HG03039 (cell line): ENCODE results near the gene NOG.
A peak's percentile ranks its signal among the peaks of the same experiment; 100 is the strongest.

Experiments
- ATAC-seq: cut with Tn5 transposase; IDR thresholded peaks from one replicate; pipeline ENCODE4 v1.9.1; 2021; ENCODE audit warnings: mild to moderate bottlenecking, moderate library complexity; ENCODE audit not compliant: unreplicated experiment

The NOG gene

DNA sequence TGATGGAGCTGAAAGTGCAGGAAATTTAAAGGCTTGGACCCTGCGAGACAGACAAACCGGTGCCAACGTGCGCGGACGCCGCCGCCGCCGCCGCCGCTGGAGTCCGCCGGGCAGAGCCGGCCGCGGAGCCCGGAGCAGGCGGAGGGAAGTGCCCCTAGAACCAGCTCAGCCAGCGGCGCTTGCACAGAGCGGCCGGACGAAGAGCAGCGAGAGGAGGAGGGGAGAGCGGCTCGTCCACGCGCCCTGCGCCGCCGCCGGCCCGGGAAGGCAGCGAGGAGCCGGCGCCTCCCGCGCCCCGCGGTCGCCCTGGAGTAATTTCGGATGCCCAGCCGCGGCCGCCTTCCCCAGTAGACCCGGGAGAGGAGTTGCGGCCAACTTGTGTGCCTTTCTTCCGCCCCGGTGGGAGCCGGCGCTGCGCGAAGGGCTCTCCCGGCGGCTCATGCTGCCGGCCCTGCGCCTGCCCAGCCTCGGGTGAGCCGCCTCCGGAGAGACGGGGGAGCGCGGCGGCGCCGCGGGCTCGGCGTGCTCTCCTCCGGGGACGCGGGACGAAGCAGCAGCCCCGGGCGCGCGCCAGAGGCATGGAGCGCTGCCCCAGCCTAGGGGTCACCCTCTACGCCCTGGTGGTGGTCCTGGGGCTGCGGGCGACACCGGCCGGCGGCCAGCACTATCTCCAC lies at the start of gene NOG:
Gene NOG, plus strand, starts transcription at position 54 of the 674 bp plus-strand sequence. Its CDS starts 525 bp downstream, at position 579.
- no peak for ATAC-seq

DNA sequence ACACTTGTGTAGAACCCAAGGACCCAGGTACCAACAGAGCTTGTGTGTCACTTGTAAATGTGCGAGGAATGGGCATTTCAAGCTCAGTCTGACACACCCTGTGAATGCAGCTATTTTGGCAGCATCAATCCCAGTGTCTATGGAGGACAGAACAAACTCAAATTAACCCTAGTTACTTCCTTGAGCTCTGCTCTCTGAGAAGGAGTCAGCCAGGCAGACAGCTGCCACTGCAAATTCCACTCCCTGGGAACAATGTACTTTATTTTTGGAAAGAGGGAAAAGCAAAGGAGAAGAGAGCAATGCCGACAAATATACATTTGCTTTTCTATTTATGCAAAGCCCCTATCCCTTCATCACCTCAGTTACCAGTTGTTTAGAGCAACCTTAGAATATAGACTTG lies 48.4 kb upstream of the NOG start:
- no peak for ATAC-seq

DNA sequence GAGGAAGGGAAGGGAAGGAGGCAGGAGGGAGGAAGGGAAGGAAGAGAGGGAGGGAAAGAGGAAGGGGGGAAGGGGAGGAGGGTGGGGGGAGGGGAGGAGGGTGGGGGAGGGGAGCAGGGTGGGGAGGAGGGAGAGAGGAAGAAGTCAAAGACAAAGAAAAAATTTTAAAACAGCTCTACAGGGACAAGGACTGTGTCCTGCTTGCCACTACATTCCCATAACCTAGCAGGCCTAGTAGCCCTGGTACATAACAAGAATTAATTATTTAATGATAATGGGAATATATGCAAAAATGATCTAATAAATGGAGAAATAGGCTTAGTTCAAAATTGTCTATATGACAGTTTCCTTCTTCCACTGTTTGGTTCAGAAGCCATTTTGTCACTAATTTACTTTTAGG lies 47.6 kb upstream of the NOG start:
- no peak for ATAC-seq

DNA sequence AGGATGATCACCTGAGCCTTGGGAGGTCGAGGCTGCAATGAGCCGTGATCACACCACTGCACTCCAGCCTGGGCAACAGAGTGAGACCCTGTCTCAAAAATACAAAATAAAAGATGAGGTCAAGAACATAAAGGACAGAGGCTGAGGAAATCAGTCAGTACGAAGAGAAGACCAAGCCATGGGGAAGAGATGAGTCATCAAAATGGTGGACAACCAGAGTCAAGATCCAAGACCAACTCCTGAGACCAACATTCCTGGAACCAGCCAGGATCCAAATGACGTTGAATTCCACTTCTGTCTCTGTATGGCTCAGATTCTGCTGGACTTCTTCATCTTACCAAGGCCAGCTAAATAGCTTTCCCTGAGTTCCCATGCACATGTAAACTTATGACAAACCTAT lies 44.8 kb upstream of the NOG start:
- ATAC-seq: no peak

DNA sequence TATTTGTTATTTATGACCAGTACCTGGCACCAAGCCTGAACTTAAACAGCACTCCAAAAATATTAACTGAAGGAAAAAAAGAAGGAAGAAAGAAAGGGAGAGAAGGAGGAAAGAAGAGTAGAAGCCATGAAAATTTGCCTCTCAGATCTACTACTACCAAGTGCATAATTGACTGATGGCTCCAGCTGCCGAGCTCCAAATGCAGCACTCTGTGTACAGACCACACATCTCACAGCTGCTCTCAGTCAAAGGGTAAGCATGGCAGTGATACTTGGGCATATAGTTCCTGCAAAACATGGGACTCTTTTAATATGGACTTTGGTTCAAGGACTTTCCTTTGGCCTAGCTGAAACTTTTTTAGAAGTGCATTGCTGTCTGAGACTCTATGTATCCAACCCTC lies 44.0 kb upstream of the NOG start:
- no peak for ATAC-seq

DNA sequence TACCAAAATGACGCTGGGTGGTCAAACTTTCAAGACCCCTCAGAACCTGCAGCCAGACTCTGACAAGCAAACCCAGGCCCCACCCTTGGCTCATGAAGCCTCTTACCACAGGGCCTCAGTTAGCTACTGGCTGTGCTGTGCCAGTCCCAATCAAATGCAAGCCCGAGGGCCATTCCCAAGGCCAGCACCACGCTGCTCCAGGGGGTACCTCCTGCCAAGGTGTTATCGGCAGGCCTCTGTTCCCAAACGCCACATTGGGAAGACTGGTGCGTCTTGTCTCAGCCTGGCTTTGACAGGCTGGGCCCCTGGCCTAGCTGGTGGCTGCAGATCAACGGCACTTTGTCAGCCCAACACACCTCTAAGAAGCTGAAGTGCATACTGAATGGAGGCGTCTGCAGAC lies 35.8 kb upstream of the NOG start:
- ATAC-seq: no peak

DNA sequence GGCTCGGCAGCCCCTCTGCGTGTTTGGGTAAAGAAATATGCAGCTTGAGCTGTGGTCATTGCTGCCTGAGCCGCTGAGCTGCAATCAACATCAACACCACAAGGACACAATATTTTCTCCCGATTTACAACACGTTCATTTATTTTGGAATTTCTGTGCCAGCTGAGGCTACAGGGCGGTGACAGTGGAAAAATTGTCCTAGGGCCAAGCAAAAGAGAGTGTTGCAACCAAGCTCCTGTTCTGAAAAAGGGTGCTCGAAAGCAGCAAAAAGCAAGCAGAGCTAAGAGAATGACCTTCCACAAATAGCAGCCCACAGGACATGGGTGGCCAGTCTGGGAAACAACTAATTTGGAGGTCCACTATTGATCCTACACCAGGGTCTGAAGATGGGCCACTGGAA lies 35.4 kb upstream of the NOG start:
- no peak for ATAC-seq

DNA sequence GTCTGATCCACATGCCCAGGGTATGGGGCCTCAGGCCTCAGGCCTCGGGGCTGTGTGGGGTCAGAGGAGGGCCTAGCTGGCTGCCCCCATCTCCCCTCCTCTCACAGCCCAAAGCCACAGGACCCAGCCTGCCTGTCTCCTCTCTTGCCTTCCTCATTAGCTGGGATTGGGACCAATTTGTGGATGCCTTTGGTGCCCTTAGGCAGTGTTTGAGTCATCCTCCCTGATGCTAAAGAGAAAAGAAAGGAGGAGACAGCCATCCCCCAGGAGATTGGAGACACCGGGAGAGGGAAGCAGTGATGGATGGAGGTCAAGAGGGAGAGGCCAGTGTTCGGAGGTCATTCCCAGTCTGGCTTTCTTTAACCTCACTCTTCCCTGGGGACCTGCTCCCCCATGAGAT lies 23.3 kb upstream of the NOG start:
- no peak for ATAC-seq

DNA sequence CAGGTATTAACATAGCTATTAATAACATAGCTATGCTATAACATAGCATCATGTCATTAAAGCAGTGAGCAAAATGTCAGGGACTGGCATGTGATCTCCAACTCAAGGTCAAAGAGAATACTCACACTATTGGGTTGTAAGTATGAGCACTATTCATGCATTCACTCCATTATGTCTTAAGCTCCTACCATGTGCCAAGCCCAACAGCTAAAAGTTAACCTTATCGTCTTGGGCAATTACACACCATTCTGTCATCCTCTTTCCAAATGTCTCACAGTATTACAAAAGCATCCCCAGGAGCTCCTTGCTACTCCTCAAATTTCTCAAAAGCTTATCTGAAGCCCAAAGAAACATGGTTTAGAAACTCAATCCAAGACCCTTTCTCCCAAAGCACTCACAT lies 22.0 kb upstream of the NOG start:
- ATAC-seq: no peak

DNA sequence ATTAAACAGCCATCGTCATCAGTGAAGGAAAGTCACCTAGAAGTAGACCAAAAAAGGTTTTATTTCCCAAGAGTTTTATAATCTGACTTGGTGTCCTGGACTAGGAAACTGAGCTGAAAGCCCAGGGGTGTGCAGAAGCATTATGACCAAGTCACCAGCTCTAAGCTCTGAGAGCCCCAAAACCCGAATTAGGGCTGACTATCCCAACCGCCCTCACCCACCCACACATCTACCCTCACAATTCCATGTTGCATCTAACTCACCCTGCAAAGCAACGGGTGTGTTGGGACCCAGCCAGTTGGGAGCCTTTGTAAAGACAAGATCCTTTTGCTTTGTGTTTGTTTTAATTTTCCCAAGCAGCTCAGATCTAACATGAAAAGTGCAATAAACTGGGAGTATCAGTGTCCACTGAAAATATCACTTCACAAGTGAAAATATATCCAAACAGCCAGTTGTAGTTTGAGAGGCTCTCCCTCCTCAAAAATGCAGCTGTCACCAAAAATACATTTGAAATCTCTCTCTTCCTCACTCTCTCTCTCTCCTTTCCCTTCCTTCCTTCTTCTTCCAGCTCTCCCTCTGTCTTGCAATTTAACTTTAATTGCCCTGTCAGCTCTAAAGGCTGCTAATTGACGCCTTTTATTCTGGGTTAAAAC lies 16.2 kb upstream of the NOG start:
- no peak for ATAC-seq

DNA sequence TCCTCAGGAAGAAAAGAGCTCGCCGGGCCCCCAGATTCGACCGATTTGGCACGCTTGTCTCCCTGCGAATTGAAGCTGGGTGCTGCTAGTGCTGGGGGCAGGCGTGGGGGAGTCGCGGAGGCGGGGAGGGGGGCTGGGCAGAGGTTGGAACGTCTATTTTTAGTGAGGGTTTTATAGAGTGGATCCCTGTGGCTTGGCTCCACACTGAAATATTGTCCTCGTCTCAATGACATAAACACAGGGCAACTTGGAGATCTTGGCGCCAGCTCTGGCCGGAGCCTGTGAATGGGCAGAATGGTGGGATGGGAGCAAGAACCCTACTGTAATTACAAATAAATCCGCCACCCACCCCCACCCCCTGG lies 15.7 kb upstream of the NOG start:
- no peak for ATAC-seq

DNA sequence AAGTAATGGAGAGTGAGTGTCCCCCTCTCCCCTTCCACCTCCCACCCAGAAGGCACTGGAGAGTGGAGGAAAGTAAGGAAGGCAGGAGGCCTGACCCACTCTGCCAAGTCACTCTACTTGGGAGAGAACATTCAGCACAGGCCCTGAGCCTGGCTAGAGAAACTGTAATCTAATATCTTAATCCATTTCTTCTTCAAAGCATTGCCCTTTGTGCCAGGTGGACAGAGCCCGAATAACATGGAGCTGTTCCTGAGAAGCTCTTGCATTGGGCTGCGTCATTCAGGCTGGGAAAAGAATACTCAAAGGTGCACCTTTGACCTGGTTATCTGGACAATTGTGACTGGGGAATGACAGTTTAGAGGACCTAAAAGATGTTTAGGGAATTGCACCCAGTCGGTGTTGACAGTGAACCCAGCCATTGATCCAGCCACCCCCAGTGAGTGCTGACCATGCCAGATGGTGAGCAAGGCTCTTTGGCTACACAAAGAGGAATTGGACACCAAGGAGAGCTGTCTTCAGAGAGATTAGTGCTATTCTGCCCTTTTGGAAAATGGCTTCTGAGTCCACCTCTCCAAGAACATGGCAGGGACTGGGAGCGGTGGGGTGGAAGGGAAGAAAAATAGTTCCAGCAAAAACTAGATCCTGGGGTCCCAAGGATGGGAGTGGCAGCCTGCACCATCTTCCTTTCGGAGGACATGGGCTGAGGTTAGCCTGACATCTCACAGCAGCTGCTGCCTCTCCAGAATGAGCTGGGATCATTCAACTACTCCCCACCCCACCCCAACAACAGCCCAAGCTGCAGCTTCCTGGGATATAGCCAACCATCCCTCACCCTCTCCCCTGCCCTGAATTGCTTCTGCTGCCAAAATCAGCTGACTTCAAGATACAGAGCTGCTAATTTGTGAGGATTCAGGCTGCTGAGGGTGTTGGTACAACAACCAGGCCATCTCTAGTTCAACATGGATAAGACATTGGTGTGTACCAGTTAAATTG lies 11.6 kb upstream of the NOG start:
- no peak for ATAC-seq

DNA sequence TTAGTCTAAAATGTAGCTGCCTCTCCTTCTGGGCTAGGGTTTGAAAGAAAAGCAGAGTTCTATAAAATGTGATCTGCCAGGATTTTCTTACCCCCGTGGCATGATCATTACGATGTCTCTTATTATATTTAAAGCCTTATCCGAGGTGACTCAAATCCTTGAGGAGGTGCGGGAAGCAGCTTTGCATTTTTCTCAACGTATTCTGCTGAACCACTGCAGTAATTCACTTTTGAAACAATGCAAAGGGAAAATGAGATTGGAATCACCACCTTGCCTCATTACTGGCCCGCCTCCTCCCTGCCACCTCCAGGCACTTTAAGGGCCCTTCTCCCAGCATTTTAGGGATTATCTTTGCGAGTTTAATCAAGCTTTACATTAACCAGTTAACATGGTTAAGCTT lies 9.7 kb upstream of the NOG start:
- no peak for ATAC-seq

DNA sequence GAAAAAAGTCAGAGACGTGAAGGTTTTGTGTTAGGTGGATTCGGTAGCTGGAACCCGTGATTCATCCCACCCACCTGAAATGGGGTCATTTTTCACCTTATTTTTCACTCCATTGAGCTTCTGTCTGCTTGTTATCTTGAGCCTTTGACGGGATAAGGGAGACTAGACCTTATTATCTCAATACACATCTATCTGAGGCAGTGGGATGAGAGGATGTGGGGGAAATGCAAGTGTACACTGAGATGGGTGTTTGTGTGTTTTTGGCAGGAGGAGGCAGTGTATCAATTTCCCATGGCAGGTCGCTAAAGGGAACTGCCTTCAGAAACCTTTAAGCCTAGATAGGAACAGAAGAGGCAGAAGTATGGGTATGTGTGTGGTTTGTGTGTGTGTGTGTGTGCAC lies 6.2 kb upstream of the NOG start:
- ATAC-seq: no peak

DNA sequence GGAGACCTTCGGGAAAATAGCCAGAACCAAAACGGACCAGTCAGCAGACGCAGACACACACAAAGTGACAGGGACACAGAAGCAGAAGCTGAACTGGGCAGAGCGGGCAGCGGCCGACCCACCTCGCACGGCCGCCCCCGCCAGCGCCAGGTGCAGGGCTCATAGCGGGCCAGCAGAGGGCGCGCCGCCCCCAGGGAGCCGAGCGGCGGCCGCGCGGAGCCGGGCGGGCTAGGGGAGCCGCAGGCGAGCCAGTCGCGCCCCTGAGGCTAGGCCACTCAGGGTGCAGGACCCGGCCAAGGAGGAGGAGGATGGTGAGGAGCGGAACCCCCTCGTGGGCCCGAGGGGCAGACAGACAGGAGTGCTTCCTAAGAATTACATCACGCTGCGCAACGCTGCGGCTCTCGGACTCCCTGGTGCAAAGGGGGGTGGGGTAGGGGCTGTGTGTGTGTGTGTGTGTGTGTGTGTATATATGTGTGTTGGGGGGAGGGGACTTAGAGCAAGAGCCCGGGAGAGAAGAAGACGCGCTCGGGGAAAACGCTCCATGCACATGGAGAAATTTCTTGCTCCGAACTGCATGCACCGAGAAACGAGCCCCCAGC lies 913 bp upstream of the NOG start:
- peak; percentile 52 for ATAC-seq

DNA sequence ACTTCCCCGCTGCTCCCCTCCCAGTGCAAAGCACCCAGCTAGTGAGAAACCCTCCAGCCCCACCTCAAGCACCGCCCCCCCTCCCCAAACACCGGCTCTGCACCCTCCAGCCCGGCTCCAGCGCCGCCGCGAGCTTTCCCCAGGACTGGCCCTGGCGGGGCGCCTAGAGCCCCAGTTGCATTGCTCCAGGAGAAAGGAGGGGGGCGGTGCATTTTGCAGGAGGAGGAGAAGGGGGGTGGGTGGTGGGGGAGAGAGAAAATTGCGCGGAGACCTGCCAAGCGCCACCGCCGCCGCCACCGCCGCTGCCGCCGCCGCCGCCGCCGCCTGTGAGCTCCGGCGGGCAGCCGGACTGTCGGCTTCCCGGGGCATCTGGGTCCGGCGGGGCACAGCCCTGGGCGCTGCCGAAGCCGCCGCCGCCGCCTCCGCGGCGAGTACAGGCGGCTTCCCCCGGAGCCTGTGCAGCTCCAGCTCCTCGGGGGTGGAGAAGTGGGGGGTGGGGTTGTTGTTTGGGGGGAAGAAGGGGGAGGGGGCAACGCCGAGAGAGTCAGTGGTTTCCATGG lies 333 bp upstream of the NOG start:
- no peak for ATAC-seq

DNA sequence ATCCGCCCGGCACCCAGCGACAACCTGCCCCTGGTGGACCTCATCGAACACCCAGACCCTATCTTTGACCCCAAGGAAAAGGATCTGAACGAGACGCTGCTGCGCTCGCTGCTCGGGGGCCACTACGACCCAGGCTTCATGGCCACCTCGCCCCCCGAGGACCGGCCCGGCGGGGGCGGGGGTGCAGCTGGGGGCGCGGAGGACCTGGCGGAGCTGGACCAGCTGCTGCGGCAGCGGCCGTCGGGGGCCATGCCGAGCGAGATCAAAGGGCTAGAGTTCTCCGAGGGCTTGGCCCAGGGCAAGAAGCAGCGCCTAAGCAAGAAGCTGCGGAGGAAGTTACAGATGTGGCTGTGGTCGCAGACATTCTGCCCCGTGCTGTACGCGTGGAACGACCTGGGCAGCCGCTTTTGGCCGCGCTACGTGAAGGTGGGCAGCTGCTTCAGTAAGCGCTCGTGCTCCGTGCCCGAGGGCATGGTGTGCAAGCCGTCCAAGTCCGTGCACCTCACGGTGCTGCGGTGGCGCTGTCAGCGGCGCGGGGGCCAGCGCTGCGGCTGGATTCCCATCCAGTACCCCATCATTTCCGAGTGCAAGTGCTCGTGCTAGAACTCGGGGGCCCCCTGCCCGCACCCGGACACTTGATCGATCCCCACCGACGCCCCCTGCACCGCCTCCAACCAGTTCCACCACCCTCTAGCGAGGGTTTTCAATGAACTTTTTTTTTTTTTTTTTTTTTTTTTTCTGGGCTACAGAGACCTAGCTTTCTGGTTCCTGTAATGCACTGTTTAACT lies 1.0 kb downstream of the NOG start:
- ATAC-seq: no peak

DNA sequence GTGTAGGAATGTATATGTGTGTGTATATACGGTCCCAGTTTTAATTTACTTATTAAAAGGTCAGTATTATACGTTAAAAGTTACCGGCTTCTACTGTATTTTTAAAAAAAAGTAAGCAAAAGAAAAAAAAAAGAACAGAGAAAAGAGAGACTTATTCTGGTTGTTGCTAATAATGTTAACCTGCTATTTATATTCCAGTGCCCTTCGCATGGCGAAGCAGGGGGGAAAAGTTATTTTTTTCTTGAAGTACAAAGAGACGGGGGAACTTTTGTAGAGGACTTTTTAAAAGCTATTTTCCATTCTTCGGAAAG lies 1.6 kb downstream of the NOG start:
- ATAC-seq: no peak

DNA sequence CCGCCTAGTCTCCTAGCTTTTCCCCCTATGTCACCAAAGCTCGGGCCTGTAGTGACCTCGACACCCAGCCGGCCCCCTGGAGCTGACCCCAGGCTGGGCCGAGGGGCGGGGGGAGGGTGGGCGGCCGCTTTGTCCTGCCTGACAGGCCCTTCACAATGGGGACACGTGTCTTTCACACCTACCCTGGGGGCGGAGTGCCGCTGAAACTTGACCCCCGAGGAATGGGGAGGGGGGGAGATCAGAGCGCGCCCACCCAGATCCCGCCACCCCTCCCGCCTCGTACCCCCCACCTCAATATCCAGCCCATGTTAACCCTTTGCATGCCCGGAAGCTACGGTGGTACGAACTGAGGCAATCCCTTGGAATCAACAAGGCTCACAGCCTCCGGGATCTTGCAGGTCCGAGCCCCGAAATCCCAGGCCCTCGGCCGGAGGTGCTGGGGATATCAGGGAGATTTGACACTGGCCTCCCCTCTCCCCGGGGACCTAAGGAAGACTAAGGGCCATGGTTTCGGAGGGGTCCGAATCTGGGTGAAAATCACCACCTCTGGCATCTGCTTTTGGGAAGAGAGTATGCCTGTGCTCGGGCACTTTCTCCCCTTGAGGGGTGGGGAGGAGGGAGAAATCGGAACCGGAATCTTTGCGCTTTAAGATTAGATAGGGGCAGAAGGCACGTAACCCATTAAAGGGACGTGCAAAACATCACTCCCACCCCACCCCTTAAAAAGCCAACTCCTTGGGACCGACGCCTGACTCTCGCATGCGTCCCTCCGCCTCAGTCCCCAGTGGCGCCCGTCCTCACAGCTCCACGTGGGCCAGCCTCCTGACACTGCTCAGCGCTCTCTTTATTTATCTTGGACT lies 2.6 kb downstream of the NOG start:
- ATAC-seq: no peak
